Heart left ventricle (tissue), 16 donors: Measurements from ENCODE around the gene ICA1. TPM values are rescaled to one million over a fixed set of nuclear protein-coding genes. Genes with fewer than 3 reads are reported as not detected.
A peak's percentile ranks its signal among the peaks of the same experiment; 100 is the strongest.

Experiments
- ATAC-seq, 4 donors: fragments of 200-7000 bp; cut with Tn5 transposase; one replicate each; pipeline ENCODE4 v1.9.1; 2020 to 2022; ENCODE audit warnings: moderate library complexity in 4 of 4, mild to moderate bottlenecking in 3 of 4, moderate number of reproducible peaks in 1 of 4
- DNase-seq, 5 donors: peaks; one replicate each; pipeline ENCODE4 v3.0.0-alpha.2; 2020
- H3K27ac ChIP-seq, 12 donors: fragments of 200-600 bp; sonication (generic) in 4 of 12; one replicate each; pipeline versions ENCODE4 v1.5.0 to v1.8.0; 2016 to 2022; ENCODE audit warnings: mild to moderate bottlenecking in 2 of 12
- H3K27me3 ChIP-seq, 9 donors: fragments of 200-600 bp; sonication (generic) in 2 of 9; one replicate each; pipeline versions ENCODE4 v1.5.1 to v1.8.0; 2016 to 2022; ENCODE audit warnings: mild to moderate bottlenecking in 3 of 9
- H3K36me3 ChIP-seq, 9 donors: fragments of 200-600 bp; sonication (generic) in 2 of 9; one replicate each; pipeline versions ENCODE4 v1.5.0 to v1.8.0; 2018 to 2022; ENCODE audit warnings: mild to moderate bottlenecking in 2 of 9
- H3K4me1 ChIP-seq, 12 donors: fragments of 200-600 bp; sonication (generic) in 4 of 12; one replicate each; pipeline versions ENCODE4 v1.5.0 to v1.8.0; 2016 to 2022; ENCODE audit warnings: mild to moderate bottlenecking in 3 of 12
- H3K4me3 ChIP-seq, 12 donors: fragments of 200-600 bp; sonication (generic) in 4 of 12; one replicate each; pipeline versions ENCODE4 v1.5.0 to v1.8.0; 2017 to 2022; ENCODE audit warnings: mild to moderate bottlenecking in 9 of 12, moderate library complexity in 4 of 12
- H3K9me3 ChIP-seq, 12 donors: fragments of 200-600 bp; sonication (generic) in 4 of 12; one replicate each; pipeline versions ENCODE4 v1.5.0 to v1.8.0; 2016 to 2022; ENCODE audit warnings: mild to moderate bottlenecking in 1 of 12
- CTCF ChIP-seq, 12 donors: fragments of 200-600 bp; sonication (generic) in 4 of 12; IDR thresholded peaks; one replicate each; pipeline versions ENCODE4 v1.5.0 to v1.8.0; 2018 to 2022; ENCODE audit warnings: antibody characterized with exemption in 12 of 12, mild to moderate bottlenecking in 5 of 12
- POLR2A ChIP-seq, 2 donors: fragments of 450-650 bp; IDR thresholded peaks; one replicate each; pipeline ENCODE4 v1.6.1; 2017; ENCODE audit warnings: antibody characterized with exemption in 2 of 2, mild to moderate bottlenecking in 2 of 2, moderate library complexity in 2 of 2
- WGBS, 4 donors: extraction: QIAGEN DNeasy Blood & Tissue Kit in 2 of 4; methylation state at CpG; one replicate each; pipeline versions ENCODE4 v1.1.5 to v1.1.7; 2013 to 2018; 5-methylcytosine and 5-hydroxymethylcytosine counted together
- intact Hi-C, 10 donors: fragments of 100-400 bp; cut with DNase I; formaldehyde crosslinking; loops; one replicate each; pipeline versions ENCODE4 v1.11.1 to v1.14.2; 2022
- polyA plus RNA-seq, 2 donors: library from polyadenylated mRNA; stranded (reverse); fragments of 200-250 nt; gene quantifications; one replicate each; pipeline ENCODE4 v1.2.3, GENCODE V29; 2013
- total RNA-seq, 9 donors: library from RNA; depleted of rRNA in 2 of 9; stranded (reverse); fragments of >200 nt in 2 of 9; fragmentation: NEBNext Ultra II Directional in 3 of 9; extraction: Animal tissue kit (Norgen Biotek cat#: 25700) in 3 of 9; gene quantifications; one replicate each; pipeline versions ENCODE4 v1.1.0 to v1.2.4, GENCODE V29; 2016 to 2023
- donor health status: ischemic (EF 13 %, LVEDD 7.1; RV severe dilation, severe dysfunction).
- donor health status: healthy with polysubstance abuse.
- donor health status: DM: no; HTN: yes; CAD: no.
- donor health status: DM: no; HTN: no; CAD: no.
- donor health status: ischemic (EF 25% LVEDD 6.9; RV normal size, moderate dysfunction).
- donor health status: ischemic (EF 25% LVEDD 5.7; RV mildly dilated, moderate dysfunction).
- donor health status: healthy.
- donor health status: DM: yes; HTN: yes; CAD: no.
- donor health status: ischemic (EF 35%, LVEDD 5.7; RV mildly dilated, moderate dysfunction).
- donor health status: nonischemic (EF 11% LVEDD 7.7; RV severe dilation, severe dysfunction).
- donor health status: DM: yes; HTN: yes; CAD: no.
- donor health status: PGD.
- donor health status: ischemic (EF 29% LVEDD 5.4; RV normal size, mild dysfunction).
- donor health status: nonischemic (EF 23%, LVEDD 6.1; RV moderate dilation, normal function).

The ICA1 gene
- total and polyA plus RNA-seq, 11 donors, result 23.8 to 74.4 (median 54.4) TPM

- no peak overlapping the region for H3K27ac ChIP-seq
- TF ChIP-seq POLR2A (IDR thresholded peaks at IDR 0.05) (no peak), CTCF (IDR thresholded peaks at IDR 0.05) (no peak)
- intact Hi-C loops, result loop anchor here in 1 of 10 donors (10.0 kb wide), 1 partner anchor 231 kb away; no protein-coding TSS in a partner anchor
Measured at GRCh38 chr7:8205537-8205936, 56.4 kb downstream of the ICA1 start.

GRCh38 chr7:8205031-8205387, 57.0 kb downstream of the ICA1 start:
- peaks cover 0 to 35% (median 8%) of the 10 kb centered on the region in 12 donors for H3K4me1 ChIP-seq
- H3K27me3 ChIP-seq, result no peaks in the 10 kb centered on the region
- H3K9me3 ChIP-seq, result no peaks in the 10 kb centered on the region
- no peaks in the 10 kb centered on the region for H3K36me3 ChIP-seq
- no peak for TF ChIP-seq CTCF (IDR thresholded peaks at IDR 0.05)
- no peak for TF ChIP-seq POLR2A (IDR thresholded peaks at IDR 0.05)
- no peak overlapping the region for H3K4me3 ChIP-seq
- intact Hi-C loops, result loop anchor here in 1 of 10 donors (10.0 kb wide), 1 partner anchor 230 kb away; no protein-coding TSS in a partner anchor
- ATAC-seq, result no peak
- WGBS, 4 donors, result 89 to 97% (median 97%) methylated on average over 2 of the region's 2 CpGs
- H3K27ac ChIP-seq, result no peak overlapping the region
- DNase-seq, result no peak

More at GRCh38 chr7:8205537-8205936, 56.4 kb downstream of the ICA1 start:
- peaks cover 0 to under 1% (median 0%) of the 10 kb centered on the region in 9 donors for H3K36me3 ChIP-seq
- H3K4me1 ChIP-seq, result peaks cover 0 to 35% (median 9%) of the 10 kb centered on the region in 12 donors
- H3K9me3 ChIP-seq, result no peaks in the 10 kb centered on the region
- H3K27me3 ChIP-seq, result no peaks in the 10 kb centered on the region
- H3K4me3 ChIP-seq, result no peak overlapping the region
- WGBS, 4 donors, result 62 to 76% (median 73%) methylated on average over 5 of the region's 5 CpGs
- ATAC-seq, result peak in 1 of 4 donors; percentile 20
- no peak for DNase-seq

- intact Hi-C loops, result loop anchor here in 1 of 10 donors (10.0 kb wide), 1 partner anchor 230 kb away; no protein-coding TSS in a partner anchor
- H3K9me3 ChIP-seq, result no peaks in the 10 kb centered on the region
Measured at GRCh38 chr7:8204339-8205030, 57.5 kb downstream of the ICA1 start.

More at GRCh38 chr7:8204339-8205030, 57.5 kb downstream of the ICA1 start:
- Histone ChIP-seq H3K36me3 (no peaks in the 10 kb centered on the region), H3K4me3 (no peak overlapping the region), H3K27ac (no peak overlapping the region), H3K4me1 (peaks cover 0 to 35% (median 7%) of the 10 kb centered on the region in 12 donors), H3K27me3 (no peaks in the 10 kb centered on the region)
- ATAC-seq, result no peak
- DNase-seq, result no peak
- WGBS, 4 donors, result 95 to 96% (median 95%) methylated on average over 7 of the region's 7 CpGs
- TF ChIP-seq CTCF (IDR thresholded peaks at IDR 0.05) (no peak), POLR2A (IDR thresholded peaks at IDR 0.05) (no peak)
